ENCODE results near the gene HYAL1.

HYAL1 gene

DNA sequence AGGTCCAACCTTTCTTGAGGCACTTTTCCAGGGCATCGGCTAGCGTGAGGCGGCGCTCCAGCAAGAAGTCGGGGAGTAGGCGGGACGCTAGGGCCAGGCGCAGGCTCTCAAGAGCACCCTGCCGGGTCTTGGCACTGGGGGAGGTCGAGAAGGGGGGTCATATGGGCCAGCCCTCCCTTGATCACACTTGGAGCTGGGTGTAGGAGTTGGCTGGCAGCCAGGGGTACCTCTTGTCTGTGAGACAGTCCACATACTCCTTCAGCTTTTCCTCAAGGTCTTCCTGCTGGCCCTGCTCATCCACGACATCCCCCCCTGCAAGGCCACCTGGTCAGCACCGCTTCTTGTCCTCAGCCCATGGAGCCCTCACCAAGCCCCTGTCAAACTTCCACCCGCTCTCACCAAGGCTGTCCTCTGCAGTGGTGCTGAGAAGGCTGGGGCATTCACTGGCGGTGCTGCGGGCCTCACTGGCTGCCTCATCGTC lies 13.2 kb downstream of the HYAL1 start:
- H4K8ac ChIP-seq (ENCODE audit: low read depth, low read length), result no peak overlapping the region
- H3K36me3 ChIP-seq (ENCODE audit: control insufficient read depth in 1 of 2, insufficient read depth in 2 of 2, low read length in 2 of 2), result peaks cover 42 to 43% of the 10 kb centered on the region in 2 experiments
- peaks cover 7% of the 10 kb centered on the region for H3K9me3 ChIP-seq (ENCODE audit: insufficient read depth, low read depth, low read length)
- H2AFZ ChIP-seq (ENCODE audit: insufficient read depth, low read length, poor library complexity), result no peak overlapping the region
- no peak overlapping the region for H3K4me2 ChIP-seq (ENCODE audit: low read length)
- no CpG with 5 or more reads among the region's 16 CpGs for WGBS (ENCODE audit: extremely low coverage, insufficient coverage, insufficient read length)
- no peak overlapping the region for H4K12ac ChIP-seq (ENCODE audit: low read depth, low read length)
- no peak overlapping the region for H3K4ac ChIP-seq (ENCODE audit: low read depth, low read length)
- H2BK120ac ChIP-seq (ENCODE audit: insufficient read depth, low read length, poor library complexity), result no peak overlapping the region
- no peak overlapping the region for H3K9ac ChIP-seq (ENCODE audit: low read length)
- H3K4me1 ChIP-seq (ENCODE audit: control insufficient read depth in 1 of 2, insufficient read depth in 2 of 2, low read length in 2 of 2), result peaks cover 6 to 10% of the 10 kb centered on the region in 2 experiments
- peaks cover 9% of the 10 kb centered on the region for H3K79me1 ChIP-seq (ENCODE audit: low read length)
- no peak overlapping the region for H3K14ac ChIP-seq (ENCODE audit: low read length)
- peaks cover 4% of the 10 kb centered on the region for H3K79me2 ChIP-seq (ENCODE audit: control insufficient read depth, insufficient read depth, low read length, poor library complexity)
- no peak overlapping the region for H2BK12ac ChIP-seq (ENCODE audit: low read length)
- no peak overlapping the region for H4K91ac ChIP-seq (ENCODE audit: low read depth, low read length)
- H3K4me3 ChIP-seq (ENCODE audit: low read depth, low read length), result no peak overlapping the region
- H3K27me3 ChIP-seq (ENCODE audit: insufficient read depth, low read length), result no peaks in the 10 kb centered on the region
- DNase-seq, result no peak
- no peak overlapping the region for H3K27ac ChIP-seq (ENCODE audit: low read depth, low read length)
- H3K18ac ChIP-seq (ENCODE audit: low read length), result no peak overlapping the region
- H3K23ac ChIP-seq (ENCODE audit: low read length), result no peak overlapping the region
- no peak overlapping the region for H2AK5ac ChIP-seq (ENCODE audit: low read length)
- H2BK5ac ChIP-seq (ENCODE audit: low read depth, low read length, poor library complexity), result no peak overlapping the region

DNA sequence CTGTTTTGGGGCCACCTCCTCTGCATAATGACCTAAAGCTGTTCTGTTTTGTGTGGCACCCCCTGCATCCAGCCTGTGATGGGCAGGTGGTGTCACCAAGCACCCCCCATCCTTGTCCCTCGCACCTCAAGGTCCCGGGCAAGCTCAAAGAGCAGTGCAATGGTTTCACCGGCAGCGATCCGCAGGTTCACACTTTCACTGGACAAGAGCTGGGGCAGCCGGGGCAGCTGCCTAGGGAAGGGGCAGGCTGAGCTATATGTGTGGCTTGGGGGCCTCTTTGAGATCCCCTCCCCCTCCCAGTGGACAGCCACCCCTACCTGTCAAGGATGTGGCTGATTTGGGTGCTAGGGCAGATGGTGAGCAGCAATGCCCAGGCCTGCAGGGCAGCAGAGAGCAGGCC lies 14.2 kb downstream of the HYAL1 start:
- no peak overlapping the region for H3K27ac ChIP-seq (ENCODE audit: low read depth, low read length)
- peaks cover 9% of the 10 kb centered on the region for H3K79me1 ChIP-seq (ENCODE audit: low read length)
- H3K14ac ChIP-seq (ENCODE audit: low read length), result no peak overlapping the region
- peaks cover 4% of the 10 kb centered on the region for H3K79me2 ChIP-seq (ENCODE audit: control insufficient read depth, insufficient read depth, low read length, poor library complexity)
- peaks cover 7% of the 10 kb centered on the region for H3K9me3 ChIP-seq (ENCODE audit: insufficient read depth, low read depth, low read length)
- H3K4me1 ChIP-seq (ENCODE audit: control insufficient read depth in 1 of 2, insufficient read depth in 2 of 2, low read length in 2 of 2), result peaks cover 6 to 10% of the 10 kb centered on the region in 2 experiments
- H3K36me3 ChIP-seq (ENCODE audit: control insufficient read depth in 1 of 2, insufficient read depth in 2 of 2, low read length in 2 of 2), result peaks cover 42 to 43% of the 10 kb centered on the region in 2 experiments
- no peak overlapping the region for H4K91ac ChIP-seq (ENCODE audit: low read depth, low read length)
- H3K4ac ChIP-seq (ENCODE audit: low read depth, low read length), result no peak overlapping the region
- H2BK12ac ChIP-seq (ENCODE audit: low read length), result no peak overlapping the region
- no peak overlapping the region for H3K4me2 ChIP-seq (ENCODE audit: low read length)
- H2BK5ac ChIP-seq (ENCODE audit: low read depth, low read length, poor library complexity), result no peak overlapping the region
- H2AK5ac ChIP-seq (ENCODE audit: low read length), result no peak overlapping the region
- no peak overlapping the region for H4K12ac ChIP-seq (ENCODE audit: low read depth, low read length)
- no peak for DNase-seq
- no peak overlapping the region for H3K18ac ChIP-seq (ENCODE audit: low read length)
- H3K23ac ChIP-seq (ENCODE audit: low read length), result no peak overlapping the region
- no peak overlapping the region for H2AFZ ChIP-seq (ENCODE audit: insufficient read depth, low read length, poor library complexity)
- no peak overlapping the region for H3K4me3 ChIP-seq (ENCODE audit: low read depth, low read length)
- no peak overlapping the region for H3K9ac ChIP-seq (ENCODE audit: low read length)
- no CpG with 5 or more reads among the region's 6 CpGs for WGBS (ENCODE audit: extremely low coverage, insufficient coverage, insufficient read length)
- H4K8ac ChIP-seq (ENCODE audit: low read depth, low read length), result no peak overlapping the region
- no peak overlapping the region for H2BK120ac ChIP-seq (ENCODE audit: insufficient read depth, low read length, poor library complexity)
- no peaks in the 10 kb centered on the region for H3K27me3 ChIP-seq (ENCODE audit: insufficient read depth, low read length)

DNA sequence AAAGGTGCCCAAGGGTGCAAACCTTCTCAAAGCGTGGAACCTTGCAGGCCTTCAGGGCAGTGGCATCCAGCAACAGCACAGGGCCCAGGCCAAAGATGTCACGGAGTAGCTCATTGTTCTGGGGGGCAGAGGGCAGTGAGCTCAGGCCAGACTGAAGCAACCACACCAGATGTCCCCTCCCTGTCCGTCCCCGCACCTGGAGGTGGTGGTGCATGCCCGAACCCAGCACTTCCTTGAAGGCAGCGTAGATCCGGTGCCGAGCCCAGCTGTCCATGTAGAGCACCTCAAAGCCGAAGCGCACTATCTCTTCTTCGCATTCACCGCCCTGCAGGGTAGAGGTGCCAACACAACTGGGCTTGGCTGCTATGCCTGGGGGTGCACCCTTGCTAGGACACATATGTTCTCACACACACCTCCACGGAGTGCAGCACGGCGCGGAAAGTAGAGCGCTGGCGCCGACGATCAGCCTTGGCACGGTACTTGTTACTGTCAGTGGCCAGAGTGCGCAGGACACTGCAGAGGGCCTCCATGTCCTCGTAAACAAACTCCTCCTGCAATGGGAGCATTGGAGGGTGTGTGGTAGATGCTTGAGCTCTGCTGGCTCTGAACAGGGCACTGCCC lies 14.9 kb downstream of the HYAL1 start:
- Histone ChIP-seq H2AFZ (ENCODE audit: insufficient read depth, low read length, poor library complexity) (no peak overlapping the region), H3K23ac (ENCODE audit: low read length) (no peak overlapping the region), H3K4me2 (ENCODE audit: low read length) (no peak overlapping the region), H2AK5ac (ENCODE audit: low read length) (no peak overlapping the region), H2BK5ac (ENCODE audit: low read depth, low read length, poor library complexity) (no peak overlapping the region), H4K8ac (ENCODE audit: low read depth, low read length) (no peak overlapping the region), H3K18ac (ENCODE audit: low read length) (no peak overlapping the region), H3K4ac (ENCODE audit: low read depth, low read length) (no peak overlapping the region), H3K9me3 (ENCODE audit: insufficient read depth, low read depth, low read length) (peaks cover 7% of the 10 kb centered on the region), H3K36me3 (ENCODE audit: control insufficient read depth in 1 of 2, insufficient read depth in 2 of 2, low read length in 2 of 2) (peaks cover 42 to 43% of the 10 kb centered on the region in 2 experiments), H4K91ac (ENCODE audit: low read depth, low read length) (no peak overlapping the region), H3K4me1 (ENCODE audit: control insufficient read depth in 1 of 2, insufficient read depth in 2 of 2, low read length in 2 of 2) (peaks cover 6 to 10% of the 10 kb centered on the region in 2 experiments), H3K27me3 (ENCODE audit: insufficient read depth, low read length) (no peaks in the 10 kb centered on the region), H3K4me3 (ENCODE audit: low read depth, low read length) (no peak overlapping the region), H2BK12ac (ENCODE audit: low read length) (no peak overlapping the region), H3K14ac (ENCODE audit: low read length) (no peak overlapping the region), H2BK120ac (ENCODE audit: insufficient read depth, low read length, poor library complexity) (no peak overlapping the region), H4K12ac (ENCODE audit: low read depth, low read length) (no peak overlapping the region), H3K79me1 (ENCODE audit: low read length) (peaks cover 9% of the 10 kb centered on the region), H3K9ac (ENCODE audit: low read length) (no peak overlapping the region), H3K27ac (ENCODE audit: low read depth, low read length) (no peak overlapping the region), H3K79me2 (ENCODE audit: control insufficient read depth, insufficient read depth, low read length, poor library complexity) (peaks cover 4% of the 10 kb centered on the region)
- no CpG with 5 or more reads among the region's 23 CpGs for WGBS (ENCODE audit: extremely low coverage, insufficient coverage, insufficient read length)
- DNase-seq, result no peak

DNA sequence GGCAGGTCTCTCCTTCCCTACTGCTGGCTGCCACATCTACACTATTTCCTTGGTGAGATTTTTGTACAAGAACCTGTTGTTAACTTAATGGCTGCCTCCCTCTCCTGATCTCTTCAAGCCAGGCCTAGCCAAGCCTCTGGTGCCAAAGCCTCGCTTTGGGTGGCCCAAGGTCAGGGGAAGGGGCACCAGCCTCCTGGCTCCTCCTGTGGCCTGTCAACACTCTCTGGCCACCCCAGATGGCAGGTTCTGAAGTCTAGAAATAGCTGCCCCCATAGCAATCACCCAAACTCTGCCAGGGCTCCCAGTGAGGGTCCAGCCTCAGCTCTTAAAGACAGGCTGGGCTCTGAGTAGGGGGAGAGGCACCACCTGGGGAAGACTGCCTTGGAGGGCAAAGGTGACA lies 16.1 kb downstream of the HYAL1 start:
- Histone ChIP-seq H4K91ac (ENCODE audit: low read depth, low read length) (no peak overlapping the region), H3K27me3 (ENCODE audit: insufficient read depth, low read length) (no peaks in the 10 kb centered on the region), H3K4ac (ENCODE audit: low read depth, low read length) (no peak overlapping the region), H3K23ac (ENCODE audit: low read length) (no peak overlapping the region), H3K36me3 (ENCODE audit: control insufficient read depth in 1 of 2, insufficient read depth in 2 of 2, low read length in 2 of 2) (peaks cover 42 to 43% of the 10 kb centered on the region in 2 experiments), H3K4me1 (ENCODE audit: control insufficient read depth in 1 of 2, insufficient read depth in 2 of 2, low read length in 2 of 2) (peaks cover 3 to 7% of the 10 kb centered on the region in 2 experiments), H3K9ac (ENCODE audit: low read length) (no peak overlapping the region), H2BK12ac (ENCODE audit: low read length) (no peak overlapping the region), H2BK120ac (ENCODE audit: insufficient read depth, low read length, poor library complexity) (no peak overlapping the region), H2AFZ (ENCODE audit: insufficient read depth, low read length, poor library complexity) (no peak overlapping the region), H2BK5ac (ENCODE audit: low read depth, low read length, poor library complexity) (no peak overlapping the region), H2AK5ac (ENCODE audit: low read length) (no peak overlapping the region), H3K4me3 (ENCODE audit: low read depth, low read length) (no peak overlapping the region), H3K79me1 (ENCODE audit: low read length) (peaks cover 6% of the 10 kb centered on the region), H3K4me2 (ENCODE audit: low read length) (no peak overlapping the region), H4K8ac (ENCODE audit: low read depth, low read length) (no peak overlapping the region), H3K79me2 (ENCODE audit: control insufficient read depth, insufficient read depth, low read length, poor library complexity) (peaks cover 4% of the 10 kb centered on the region), H4K12ac (ENCODE audit: low read depth, low read length) (no peak overlapping the region), H3K14ac (ENCODE audit: low read length) (no peak overlapping the region), H3K27ac (ENCODE audit: low read depth, low read length) (no peak overlapping the region), H3K9me3 (ENCODE audit: insufficient read depth, low read depth, low read length) (peaks cover 7% of the 10 kb centered on the region), H3K18ac (ENCODE audit: low read length) (no peak overlapping the region)
- no peak for DNase-seq
- WGBS (ENCODE audit: extremely low coverage, insufficient coverage, insufficient read length), result no CpG with 5 or more reads among the region's 1 CpG

Data from trophoblast cell (in vitro differentiated cells and primary cell).